Liver (tissue), 3 donors: ENCODE measurements around the gene VRK2.

ENCODE experiments used
- EGR1 ChIP-seq, 2 donors: IDR thresholded peaks; 2 replicates each; pipeline ENCODE4 v1.6.1; 2016 to 2018; ENCODE audit warnings: antibody characterized with exemption in 2 of 2, low read depth in 2 of 2
- FOXA1 ChIP-seq: IDR thresholded peaks from 2 replicates; pipeline ENCODE4 v1.6.1; 2016; ENCODE audit warnings: antibody characterized with exemption
- JUND ChIP-seq, 2 donors: IDR thresholded peaks; 2 replicates each; pipeline ENCODE4 v1.6.1; 2016; ENCODE audit warnings: antibody characterized with exemption in 2 of 2
- NR2F2 ChIP-seq: IDR thresholded peaks from 2 replicates; pipeline ENCODE4 v1.6.1; 2016; ENCODE audit warnings: antibody characterized with exemption
- RAD21 ChIP-seq, 2 donors: IDR thresholded peaks; 2 replicates each; pipeline ENCODE4 v1.6.1; 2016; ENCODE audit warnings: antibody characterized with exemption in 2 of 2, mild to moderate bottlenecking in 2 of 2
- RXRA ChIP-seq, 2 donors: IDR thresholded peaks; 2 replicates each; pipeline ENCODE4 v1.6.1; 2017 to 2018; ENCODE audit warnings: antibody characterized with exemption in 2 of 2, mild to moderate bottlenecking in 1 of 2
- YY1 ChIP-seq: IDR thresholded peaks from 2 replicates; pipeline ENCODE4 v1.6.1; 2016; ENCODE audit warnings: antibody characterized with exemption, mild to moderate bottlenecking
- TF ChIP-seq, protein P1 (sequence below): fragments of 150-350 bp; IDR thresholded peaks from 2 replicates; pipeline ENCODE4 v1.5.1; 2017; ENCODE audit warnings: improper control_type of control experiment, low read depth, low read length; ENCODE audit not compliant: missing input control
- TF ChIP-seq, protein P2 (sequence below): IDR thresholded peaks from 2 replicates; pipeline ENCODE4 v1.6.1; 2016; ENCODE audit warnings: antibody characterized with exemption, mild to moderate bottlenecking
- TF ChIP-seq, protein P3 (sequence below): IDR thresholded peaks from 2 replicates; pipeline ENCODE4 v1.6.1; 2016; ENCODE audit warnings: antibody characterized with exemption
- TF ChIP-seq, protein P4 (sequence below): IDR thresholded peaks from 2 replicates; pipeline ENCODE4 v1.6.1; 2016; ENCODE audit warnings: antibody characterized with exemption
- donor health status: healthy.
- donor health status: healthy.

DNA sequence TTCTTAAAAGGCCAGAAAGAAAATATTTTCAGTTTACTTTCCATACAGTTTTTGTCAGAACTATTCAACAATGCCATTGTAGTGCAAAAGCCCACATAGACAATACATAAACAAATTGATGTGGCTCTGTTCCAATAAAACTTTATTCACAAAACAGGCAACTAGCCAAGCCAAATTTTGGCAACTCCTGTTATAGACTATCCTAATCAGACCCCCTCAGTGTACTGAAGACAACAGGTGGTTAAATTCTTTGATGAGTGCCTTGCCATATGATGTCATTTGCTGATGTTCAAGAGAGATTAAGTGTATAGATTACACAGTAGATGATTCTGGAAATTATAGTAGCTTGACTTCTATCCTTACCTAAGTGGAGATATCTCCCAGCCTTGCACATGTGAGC lies 111.1 kb downstream of the VRK2 start:
- TF ChIP-seq, protein P1, sequence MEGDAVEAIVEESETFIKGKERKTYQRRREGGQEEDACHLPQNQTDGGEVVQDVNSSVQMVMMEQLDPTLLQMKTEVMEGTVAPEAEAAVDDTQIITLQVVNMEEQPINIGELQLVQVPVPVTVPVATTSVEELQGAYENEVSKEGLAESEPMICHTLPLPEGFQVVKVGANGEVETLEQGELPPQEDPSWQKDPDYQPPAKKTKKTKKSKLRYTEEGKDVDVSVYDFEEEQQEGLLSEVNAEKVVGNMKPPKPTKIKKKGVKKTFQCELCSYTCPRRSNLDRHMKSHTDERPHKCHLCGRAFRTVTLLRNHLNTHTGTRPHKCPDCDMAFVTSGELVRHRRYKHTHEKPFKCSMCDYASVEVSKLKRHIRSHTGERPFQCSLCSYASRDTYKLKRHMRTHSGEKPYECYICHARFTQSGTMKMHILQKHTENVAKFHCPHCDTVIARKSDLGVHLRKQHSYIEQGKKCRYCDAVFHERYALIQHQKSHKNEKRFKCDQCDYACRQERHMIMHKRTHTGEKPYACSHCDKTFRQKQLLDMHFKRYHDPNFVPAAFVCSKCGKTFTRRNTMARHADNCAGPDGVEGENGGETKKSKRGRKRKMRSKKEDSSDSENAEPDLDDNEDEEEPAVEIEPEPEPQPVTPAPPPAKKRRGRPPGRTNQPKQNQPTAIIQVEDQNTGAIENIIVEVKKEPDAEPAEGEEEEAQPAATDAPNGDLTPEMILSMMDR = no peak
- no peak for TF ChIP-seq EGR1 (IDR thresholded peaks at IDR 0.05; ENCODE audit: low read depth in 2 of 2)
- TF ChIP-seq, protein P2, sequence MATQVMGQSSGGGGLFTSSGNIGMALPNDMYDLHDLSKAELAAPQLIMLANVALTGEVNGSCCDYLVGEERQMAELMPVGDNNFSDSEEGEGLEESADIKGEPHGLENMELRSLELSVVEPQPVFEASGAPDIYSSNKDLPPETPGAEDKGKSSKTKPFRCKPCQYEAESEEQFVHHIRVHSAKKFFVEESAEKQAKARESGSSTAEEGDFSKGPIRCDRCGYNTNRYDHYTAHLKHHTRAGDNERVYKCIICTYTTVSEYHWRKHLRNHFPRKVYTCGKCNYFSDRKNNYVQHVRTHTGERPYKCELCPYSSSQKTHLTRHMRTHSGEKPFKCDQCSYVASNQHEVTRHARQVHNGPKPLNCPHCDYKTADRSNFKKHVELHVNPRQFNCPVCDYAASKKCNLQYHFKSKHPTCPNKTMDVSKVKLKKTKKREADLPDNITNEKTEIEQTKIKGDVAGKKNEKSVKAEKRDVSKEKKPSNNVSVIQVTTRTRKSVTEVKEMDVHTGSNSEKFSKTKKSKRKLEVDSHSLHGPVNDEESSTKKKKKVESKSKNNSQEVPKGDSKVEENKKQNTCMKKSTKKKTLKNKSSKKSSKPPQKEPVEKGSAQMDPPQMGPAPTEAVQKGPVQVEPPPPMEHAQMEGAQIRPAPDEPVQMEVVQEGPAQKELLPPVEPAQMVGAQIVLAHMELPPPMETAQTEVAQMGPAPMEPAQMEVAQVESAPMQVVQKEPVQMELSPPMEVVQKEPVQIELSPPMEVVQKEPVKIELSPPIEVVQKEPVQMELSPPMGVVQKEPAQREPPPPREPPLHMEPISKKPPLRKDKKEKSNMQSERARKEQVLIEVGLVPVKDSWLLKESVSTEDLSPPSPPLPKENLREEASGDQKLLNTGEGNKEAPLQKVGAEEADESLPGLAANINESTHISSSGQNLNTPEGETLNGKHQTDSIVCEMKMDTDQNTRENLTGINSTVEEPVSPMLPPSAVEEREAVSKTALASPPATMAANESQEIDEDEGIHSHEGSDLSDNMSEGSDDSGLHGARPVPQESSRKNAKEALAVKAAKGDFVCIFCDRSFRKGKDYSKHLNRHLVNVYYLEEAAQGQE = no peak
- TF ChIP-seq, protein P3, sequence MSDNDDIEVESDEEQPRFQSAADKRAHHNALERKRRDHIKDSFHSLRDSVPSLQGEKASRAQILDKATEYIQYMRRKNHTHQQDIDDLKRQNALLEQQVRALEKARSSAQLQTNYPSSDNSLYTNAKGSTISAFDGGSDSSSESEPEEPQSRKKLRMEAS = no peak
- TF ChIP-seq YY1 = no peak
- TF ChIP-seq RAD21 (IDR thresholded peaks at IDR 0.05) = no peak
- TF ChIP-seq JUND (IDR thresholded peaks at IDR 0.05) = no peak
- TF ChIP-seq RXRA (IDR thresholded peaks at IDR 0.05) = no peak
- TF ChIP-seq FOXA1 = no peak
- no peak for TF ChIP-seq NR2F2
- TF ChIP-seq, protein P4, sequence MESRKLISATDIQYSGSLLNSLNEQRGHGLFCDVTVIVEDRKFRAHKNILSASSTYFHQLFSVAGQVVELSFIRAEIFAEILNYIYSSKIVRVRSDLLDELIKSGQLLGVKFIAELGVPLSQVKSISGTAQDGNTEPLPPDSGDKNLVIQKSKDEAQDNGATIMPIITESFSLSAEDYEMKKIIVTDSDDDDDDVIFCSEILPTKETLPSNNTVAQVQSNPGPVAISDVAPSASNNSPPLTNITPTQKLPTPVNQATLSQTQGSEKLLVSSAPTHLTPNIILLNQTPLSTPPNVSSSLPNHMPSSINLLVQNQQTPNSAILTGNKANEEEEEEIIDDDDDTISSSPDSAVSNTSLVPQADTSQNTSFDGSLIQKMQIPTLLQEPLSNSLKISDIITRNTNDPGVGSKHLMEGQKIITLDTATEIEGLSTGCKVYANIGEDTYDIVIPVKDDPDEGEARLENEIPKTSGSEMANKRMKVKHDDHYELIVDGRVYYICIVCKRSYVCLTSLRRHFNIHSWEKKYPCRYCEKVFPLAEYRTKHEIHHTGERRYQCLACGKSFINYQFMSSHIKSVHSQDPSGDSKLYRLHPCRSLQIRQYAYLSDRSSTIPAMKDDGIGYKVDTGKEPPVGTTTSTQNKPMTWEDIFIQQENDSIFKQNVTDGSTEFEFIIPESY = no peak
